HEK293T (cell line): ENCODE measurements around the gene KCNQ1.

Source experiments
- FOXM1 ChIP-seq: fragments of 450-650 bp; IDR thresholded peaks from 2 replicates; pipeline ENCODE4 v1.6.1; 2017; ENCODE audit warnings: mild to moderate bottlenecking, borderline replicate concordance
- SP1 ChIP-seq: fragments of 450-650 bp; IDR thresholded peaks from 2 replicates; pipeline ENCODE4 v1.6.1; 2017
- SUZ12 ChIP-seq: fragments of 450-650 bp; IDR thresholded peaks from 2 replicates; pipeline ENCODE4 v1.6.1; 2016; ENCODE audit warnings: mild to moderate bottlenecking
- ZNF384 ChIP-seq: fragments of 450-650 bp; IDR thresholded peaks from 2 replicates; pipeline ENCODE4 v1.6.1; 2016

GRCh38 chr11:2462543-2462985 lies 17.8 kb downstream of the KCNQ1 start:
- TF ChIP-seq SUZ12 = no peak
- no peak for TF ChIP-seq SP1
- TF ChIP-seq ZNF384 = no peak
- TF ChIP-seq FOXM1 = no peak
